MM.1S (cell line): ENCODE results near the gene SCAP.

Experiments
- CTCF ChIP-seq: fragments of 300-600 bp; sonication (generic); IDR thresholded peaks from 2 replicates; pipeline ENCODE4 v1.5.1; 2016; ENCODE audit warnings: antibody characterized with exemption, low read length, mixed read lengths
- EZH2 ChIP-seq: fragments of 300-600 bp; sonication (generic); optimal IDR thresholded peaks from 2 replicates; pipeline ENCODE3; 2017; ENCODE audit warnings: low read depth, mild to moderate bottlenecking, antibody characterized with exemption, low read length, mixed read lengths

- TF ChIP-seq CTCF (no peak), EZH2 (no peak)
Measured at GRCh38 chr3:47487265-47487664, 11.5 kb upstream of the SCAP start.
